Measurements from ENCODE around the gene NPRL2. TPM values are rescaled to one million over a fixed set of nuclear protein-coding genes. Genes with fewer than 3 reads are reported as not detected.

NPRL2 gene
- total RNA-seq, 1 donor from 2014 or later = 20.6 TPM

DNA sequence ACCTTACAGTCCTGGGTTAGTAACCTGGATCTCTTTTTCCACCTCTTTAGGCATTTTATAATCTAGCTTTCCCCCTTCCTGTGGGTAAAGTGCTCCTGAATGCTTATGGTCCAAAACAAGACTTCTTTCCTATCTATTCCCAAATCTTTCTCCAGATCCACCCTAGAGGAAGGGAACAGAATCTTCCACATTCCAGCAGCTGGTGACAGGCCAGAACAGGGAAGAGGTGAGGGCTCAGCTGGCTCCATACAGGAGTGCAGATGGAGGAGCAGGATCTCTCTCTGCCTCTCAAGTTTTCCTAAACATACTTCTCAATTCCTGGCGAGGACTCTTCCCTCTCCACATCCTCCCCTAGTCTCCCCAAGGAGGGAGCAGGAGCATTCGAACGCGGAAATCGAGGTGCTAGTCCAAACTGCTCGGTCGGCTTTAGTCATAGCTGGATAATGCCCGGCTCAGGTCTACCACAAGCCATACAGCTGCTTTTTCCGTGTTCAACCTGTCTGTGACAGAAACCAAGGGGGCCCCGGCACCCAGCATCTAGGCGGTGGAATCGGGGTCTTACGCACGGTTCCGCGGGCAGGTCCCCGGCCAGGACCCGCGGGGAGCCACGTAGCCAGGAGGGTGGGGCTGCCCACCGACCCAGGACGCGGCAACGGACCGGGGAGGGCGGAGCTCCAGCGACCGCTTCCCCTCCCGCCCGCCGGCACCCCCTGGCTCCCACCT lies 14.0 kb downstream of the NPRL2 start:
- intact Hi-C loops (cut with DNase I) = no loop called here
- ATAC-seq = no peak

DNA sequence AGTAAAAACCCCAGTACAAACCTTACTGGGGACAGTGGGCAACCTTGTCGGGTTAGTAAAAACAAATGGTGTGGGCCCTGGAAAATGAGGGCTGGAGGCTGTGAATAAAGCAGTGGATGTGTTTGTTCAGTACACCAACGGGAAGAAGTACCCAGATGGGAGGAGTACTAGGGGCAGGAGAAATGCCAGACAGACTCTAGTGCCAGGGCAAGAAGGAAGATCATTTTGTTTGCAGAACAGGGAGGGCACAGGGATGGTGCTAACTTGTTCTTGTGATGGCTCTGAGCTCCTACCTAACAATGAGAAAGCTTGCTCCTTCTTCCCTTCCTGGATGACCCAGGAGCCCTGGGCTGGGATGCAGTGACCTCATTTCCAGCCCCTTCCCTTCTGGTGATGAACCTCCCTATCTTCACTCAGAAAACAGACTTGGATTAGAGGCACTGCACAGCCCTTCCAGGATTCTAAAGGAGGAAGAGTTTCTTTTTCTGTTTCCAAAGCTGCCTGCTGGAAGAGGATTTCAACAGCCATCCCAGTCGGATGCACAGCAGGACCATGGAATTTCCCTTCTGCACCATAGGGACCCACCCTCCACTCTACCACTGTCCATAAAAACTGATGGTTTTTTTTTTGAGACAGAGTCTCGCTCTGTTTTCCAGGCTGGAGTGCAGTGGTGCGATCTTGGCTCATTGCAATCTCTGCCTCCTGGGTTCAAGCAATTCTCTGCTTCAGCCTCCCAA lies 16.1 kb downstream of the NPRL2 start:
- intact Hi-C loops (cut with DNase I) = no loop called here
- no peak for ATAC-seq
- DNase-seq (ENCODE audit: low spot score) = no peak

More for the DNA sequence above, 14.0 kb downstream of the NPRL2 start:
- no peak for DNase-seq (ENCODE audit: low spot score)

DNA sequence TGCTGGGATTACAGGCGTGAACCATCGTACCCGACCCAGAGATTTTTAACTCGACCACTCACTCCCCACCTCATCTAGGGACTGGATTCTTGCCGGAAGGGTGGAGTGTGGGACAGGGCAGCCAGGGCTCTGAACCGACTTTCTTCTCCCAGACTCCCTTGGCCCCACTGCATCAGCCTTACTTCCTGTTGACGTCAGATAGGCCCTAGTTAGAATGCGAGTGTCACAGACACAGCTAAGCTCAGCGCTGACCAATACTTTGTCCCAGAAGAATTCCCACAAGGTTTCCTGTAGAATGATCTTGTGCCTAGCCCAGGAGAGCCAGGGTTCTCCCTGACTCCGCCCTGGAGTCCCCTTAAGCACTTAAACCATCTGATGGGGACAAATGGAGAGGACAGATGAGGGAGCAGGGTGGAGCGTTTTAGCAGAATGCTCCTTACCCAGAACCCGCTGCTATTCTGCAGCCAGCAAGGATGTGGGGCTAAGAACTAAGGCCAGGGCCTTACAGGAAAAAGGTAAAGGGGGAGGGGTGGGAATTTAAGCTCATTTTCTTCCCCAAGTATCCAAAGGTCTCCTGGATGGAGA lies 16.7 kb downstream of the NPRL2 start:
- peak; percentile 9 for ATAC-seq
- intact Hi-C loops (cut with DNase I) = no loop called here
- DNase-seq (ENCODE audit: low spot score) = peak; percentile 72

DNA sequence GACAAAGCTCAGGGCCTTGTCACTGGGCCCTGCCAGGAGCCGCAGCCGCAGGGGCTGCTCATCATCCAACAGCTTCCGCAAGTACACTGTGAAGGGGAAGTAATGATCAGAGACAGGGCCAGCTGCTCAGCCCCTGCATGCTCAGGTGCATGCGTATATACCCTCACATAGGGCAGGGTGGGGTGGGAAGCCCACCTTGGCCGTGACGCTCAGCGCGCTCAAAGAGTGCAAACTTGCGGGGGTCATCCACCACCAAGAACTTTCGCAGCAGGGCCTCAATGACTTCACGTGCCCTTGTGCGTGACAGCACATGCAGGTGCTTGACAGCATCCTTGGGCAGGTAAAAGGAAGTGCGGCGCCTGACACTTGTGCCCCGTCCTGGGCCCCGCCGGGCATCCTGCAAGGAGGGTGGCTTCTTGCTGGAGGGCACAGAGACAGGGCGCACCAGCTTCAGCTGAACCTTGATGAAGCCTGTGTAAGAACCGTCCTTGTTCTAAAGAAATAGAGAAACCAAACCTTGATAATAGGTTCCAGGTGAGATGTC lies 19.1 kb downstream of the NPRL2 start:
- DNase-seq (ENCODE audit: low spot score) = no peak
- no peak for ATAC-seq
- intact Hi-C loops (cut with DNase I) = no loop called here

DNA sequence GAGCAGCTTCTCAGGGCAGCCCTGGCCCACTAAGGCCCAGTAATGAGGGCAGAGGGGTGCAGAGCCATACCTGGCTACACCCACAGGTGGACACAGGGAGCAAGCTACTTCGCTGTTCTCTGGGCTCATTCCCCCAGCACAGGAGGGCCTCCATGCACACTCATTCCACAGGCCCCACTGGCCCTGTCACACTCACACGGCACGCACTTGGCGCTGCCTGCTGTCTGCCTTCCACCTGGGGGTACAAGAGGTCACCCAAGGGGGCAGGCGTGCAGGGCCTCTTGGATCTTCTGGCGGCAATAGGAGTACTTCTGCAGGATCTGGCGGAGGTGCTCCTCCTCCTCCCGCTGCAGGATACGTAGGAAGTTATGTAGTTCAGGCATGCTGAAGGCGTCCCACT lies 20.2 kb downstream of the NPRL2 start:
- DNase-seq (ENCODE audit: low spot score) = no peak
- no peak for ATAC-seq
- intact Hi-C loops (cut with DNase I) = no loop called here

DNA sequence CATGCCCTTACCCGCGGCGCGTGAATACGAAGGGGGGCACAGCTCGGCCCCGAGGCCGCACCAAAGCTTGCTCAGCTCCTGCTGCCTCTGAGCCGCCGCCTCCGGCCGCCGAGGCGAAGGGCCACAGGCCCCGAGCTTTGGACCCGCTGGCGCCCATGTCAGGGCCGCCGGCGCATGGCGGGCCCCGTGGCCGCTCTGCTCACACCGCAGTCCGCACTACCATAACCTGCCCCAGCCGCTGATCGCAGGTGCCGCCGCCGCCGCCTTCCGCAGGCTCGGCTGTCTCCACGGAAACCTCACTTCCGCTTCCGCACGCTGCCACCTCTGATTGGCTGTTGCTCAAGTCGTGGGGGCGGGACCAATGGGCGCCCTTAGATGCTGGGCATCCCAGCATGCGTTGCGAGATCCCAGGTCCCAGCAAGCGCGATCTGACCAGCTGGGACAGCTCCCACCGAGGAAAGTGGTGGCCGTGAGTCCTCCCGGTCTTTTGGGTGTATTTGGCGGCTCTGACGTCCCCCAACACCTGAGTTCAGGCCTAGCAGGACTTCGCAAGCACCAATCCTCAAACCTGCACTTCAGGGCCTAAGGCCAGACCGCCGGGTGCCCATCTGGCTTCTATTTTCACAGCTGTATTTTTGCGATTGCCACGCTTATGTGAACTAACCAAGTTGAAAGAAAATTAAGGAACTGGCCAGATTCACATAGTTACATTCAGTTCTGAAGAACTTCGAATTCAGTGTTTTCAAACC lies 22.5 kb downstream of the NPRL2 start, which contains the start of gene TUSC2:
Gene TUSC2, minus strand, starts transcription at position 281 of the 749 bp plus-strand sequence. Its CDS starts 124 bp downstream, at position 157.
- ATAC-seq (peak; percentile 91), DNase-seq (ENCODE audit: low spot score) (peak; percentile 98)
- intact Hi-C loops (cut with DNase I) = no loop called here

DNA sequence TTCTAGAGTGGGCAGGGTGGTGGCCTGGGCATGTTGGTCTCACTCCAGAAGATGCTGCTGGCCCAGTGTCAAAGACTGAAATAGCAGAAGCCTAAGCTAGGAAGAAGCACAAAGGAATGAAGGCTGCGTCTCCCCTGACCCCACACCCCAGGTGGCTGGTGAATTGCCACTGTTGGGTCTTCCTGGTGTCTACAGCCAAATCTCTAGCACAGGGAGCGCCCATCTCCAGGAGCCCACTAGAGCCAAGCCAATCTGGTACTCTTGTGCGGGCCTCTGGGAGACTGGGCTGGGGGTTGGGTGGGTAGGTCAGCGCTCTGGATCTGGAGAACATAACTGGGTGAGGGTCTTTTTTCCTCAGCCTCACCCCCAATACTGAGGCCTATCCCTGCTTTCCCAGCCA lies 23.4 kb downstream of the NPRL2 start:
- no peak for DNase-seq (ENCODE audit: low spot score)
- intact Hi-C loops (cut with DNase I) = no loop called here
- ATAC-seq = no peak

DNA sequence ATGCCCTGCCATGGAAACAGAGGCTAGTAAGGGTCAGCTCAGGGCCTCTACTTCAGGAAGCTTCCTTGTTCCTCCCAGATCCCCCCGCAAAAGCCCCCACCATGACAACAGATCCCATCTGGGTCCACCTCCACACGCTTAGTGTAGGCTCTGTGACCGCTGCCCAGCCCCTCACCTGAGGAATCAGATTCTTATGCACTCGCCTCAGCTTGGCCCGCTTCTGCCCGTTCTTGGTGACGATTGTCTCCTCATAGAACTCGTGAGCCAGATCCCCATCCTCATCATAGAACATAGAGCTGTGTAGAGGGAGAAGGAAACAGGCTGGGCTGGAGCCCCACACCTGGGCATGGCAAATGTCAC lies 24.4 kb downstream of the NPRL2 start:
- intact Hi-C loops (cut with DNase I) = no loop called here
- no peak for DNase-seq (ENCODE audit: low spot score)
- ATAC-seq = no peak

DNA sequence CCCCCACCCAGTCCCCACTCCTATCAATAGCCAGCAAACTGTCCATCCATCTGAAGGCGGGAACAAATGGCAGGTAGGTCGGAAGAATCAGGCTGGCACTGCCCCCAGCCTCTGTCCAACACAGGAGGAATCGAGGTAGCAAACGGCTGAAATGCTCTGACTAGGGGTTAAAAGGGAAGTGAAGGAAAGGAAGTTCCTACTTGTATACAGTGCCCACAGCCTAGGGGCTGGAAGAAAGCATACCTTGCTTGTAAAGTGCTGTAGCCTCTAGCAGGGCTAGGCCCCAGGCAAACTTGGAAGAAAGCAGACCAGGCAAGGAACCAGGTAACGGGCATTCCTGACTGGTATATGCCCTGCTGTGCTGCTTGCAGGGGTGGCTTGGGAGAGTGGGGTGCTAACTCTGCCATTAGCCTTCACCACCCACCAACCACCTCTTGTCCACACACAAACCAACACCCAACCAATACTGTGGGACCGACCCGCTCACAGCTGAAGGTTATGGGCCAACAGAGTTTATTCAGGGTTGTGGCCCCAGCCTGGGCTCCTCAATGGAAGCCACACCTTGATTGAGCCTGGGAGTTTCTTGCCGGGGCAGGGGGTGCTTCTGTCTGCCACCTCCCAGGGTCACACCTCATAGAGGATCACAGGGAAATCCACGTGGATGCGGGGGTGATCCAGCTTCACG lies 24.9 kb downstream of the NPRL2 start:
- intact Hi-C loops (cut with DNase I) = no loop called here
- no peak for ATAC-seq
- no peak for DNase-seq (ENCODE audit: low spot score)

DNA sequence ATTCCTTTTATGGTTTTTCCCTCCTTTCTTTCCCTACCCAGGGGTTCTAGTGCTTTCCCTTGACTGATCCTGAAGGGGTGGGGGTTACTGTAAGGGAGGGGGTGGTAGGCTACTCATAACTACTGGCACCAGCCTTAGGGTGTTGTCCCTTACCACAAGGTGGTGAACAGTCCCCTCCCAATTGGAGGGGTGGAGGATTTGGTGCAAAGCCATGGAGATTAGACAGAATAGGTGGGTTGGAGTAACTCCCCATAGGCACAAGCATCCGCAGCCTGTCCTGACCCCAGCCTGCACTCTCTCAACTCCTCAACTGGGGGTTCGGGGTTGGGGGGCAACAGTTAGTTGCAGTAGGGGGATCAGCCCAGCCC lies 25.5 kb downstream of the NPRL2 start:
- DNase-seq (ENCODE audit: low spot score) = no peak
- no peak for ATAC-seq
- intact Hi-C loops (cut with DNase I) = no loop called here

DNA sequence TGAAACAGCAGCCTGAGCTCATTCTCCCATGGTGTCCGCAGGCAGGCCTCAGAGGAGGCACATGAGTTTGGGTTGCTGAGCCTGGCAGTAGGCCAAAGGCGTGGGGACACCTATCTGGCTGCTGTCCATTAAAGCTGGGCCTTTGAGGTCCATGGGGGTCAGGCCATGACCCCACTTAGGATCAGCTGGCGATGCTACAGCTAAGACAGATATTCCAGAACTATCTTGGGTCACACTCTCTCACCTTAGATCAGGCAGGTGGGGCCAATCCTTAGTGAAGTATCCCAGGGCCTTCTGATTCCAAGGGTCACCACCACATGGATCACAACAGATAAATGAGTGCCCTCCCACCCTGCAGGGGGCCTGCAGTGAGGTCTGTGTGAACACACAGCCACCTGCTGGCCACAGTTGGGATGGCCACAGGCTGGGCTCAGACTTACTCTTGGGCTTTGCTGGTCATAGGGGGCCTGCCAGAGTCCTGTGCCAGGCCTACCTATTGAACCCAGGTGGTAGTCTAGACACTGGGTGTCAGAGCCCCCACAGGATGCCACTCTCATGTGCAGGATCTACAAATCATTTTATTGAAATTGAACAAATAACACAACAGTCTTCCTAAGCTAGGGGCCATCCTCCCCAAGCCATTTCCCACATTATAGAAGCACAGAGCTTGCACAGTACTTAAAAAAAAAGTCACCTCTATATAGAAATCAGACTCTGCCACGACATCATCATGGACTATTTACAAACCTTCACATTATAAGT lies 26.0 kb downstream of the NPRL2 start:
- intact Hi-C loops (cut with DNase I) = no loop called here
- peak; percentile 85 for DNase-seq (ENCODE audit: low spot score)
- no peak for ATAC-seq

DNA sequence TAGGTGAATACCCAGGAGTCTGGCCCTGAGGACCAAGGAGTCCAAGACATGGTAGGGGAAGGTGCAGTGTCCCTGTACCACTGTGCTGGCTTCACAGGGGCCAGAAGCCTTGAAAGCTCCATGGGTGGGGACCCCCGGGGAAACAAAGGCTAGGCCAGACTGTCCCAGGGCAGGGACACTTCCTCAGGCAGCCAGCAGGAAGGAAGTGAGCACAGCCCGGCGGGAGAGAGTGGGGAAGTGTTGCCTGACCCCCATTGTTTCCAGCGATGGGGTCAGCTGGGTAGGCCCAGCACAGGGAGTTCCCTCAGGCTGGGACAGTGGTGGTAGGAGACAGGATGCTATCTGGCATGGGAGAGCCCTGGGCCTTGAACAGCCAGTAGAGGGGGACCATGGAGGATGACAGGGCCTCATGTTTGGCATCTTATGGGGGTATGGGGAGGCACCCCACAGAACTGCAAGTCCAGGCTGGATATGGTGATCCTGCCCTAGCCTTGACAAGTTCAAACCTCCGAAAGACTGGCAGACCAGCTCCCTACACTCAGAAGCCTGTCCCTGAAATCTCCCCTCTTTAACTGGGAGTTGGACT lies 26.9 kb downstream of the NPRL2 start:
- DNase-seq (ENCODE audit: low spot score) = no peak
- intact Hi-C loops (cut with DNase I) = no loop called here
- no peak for ATAC-seq

DNA sequence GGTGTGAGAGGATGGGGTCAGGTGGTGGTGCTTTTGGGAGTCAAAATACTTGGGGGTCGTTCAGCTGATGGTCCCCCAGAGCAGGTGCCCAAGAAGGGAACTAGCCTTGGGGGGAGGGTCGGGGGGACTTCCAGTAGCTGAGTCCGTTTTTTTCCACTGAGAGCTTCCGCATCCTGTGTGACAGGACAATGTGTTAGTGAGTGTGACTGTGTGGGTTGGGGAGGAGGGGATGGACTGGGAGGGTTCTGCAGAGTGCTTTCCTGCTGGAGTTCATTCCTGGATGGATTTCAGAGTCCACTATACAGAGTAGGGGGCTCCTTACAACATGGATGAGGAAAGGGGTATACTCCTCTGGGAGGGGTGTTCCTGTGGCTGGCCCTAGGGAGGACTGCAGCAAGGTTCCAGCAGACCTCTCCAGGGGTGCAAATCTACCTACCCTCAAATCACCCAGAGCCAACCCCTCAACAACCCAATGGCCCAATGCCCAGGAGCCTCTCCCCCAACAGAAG lies 27.4 kb downstream of the NPRL2 start:
- intact Hi-C loops (cut with DNase I) = no loop called here
- DNase-seq (ENCODE audit: low spot score) (no peak), ATAC-seq (no peak)

DNA sequence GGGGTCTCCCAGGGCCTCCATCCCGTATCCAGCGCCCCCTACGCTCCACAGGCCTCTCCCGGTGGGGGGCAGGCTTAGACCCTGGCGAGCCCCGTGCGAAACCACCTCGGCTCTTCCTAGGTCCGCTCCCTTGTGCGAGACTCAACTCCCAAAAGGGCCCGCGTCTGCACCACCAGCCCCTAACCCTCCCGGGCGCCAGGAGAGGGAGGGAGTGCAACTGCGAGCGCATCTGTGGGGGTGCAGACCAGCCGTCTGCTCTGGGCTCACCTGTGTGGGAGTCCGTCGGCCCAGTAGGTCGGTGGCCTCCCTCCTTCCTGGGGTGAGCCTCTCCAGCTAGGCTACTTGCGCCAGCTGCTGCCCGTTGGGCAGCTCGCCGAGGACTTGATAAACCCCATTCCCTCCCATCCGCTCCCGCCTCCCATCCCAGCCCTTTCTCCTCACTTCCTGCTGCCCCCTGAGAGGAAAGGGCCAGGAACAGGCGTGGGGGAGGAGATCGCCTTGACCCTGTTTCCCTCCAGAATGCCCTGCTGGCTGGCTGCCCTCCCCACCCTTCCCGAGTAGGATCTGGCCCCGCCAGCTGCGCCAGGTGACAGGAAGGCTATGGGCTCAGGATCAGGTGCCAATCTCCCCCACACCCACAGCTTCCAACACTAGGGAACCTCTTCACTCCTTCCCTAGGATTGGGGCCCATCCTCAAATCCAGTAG lies 28.0 kb downstream of the NPRL2 start, which contains the start of gene HYAL2:
Gene HYAL2, minus strand, starts transcription at position 360 of the 706 bp plus-strand sequence. CDS start 2,256 bp downstream, outside the sequence.
- ATAC-seq (peak; percentile 8), DNase-seq (ENCODE audit: low spot score) (peak; percentile 81)
- intact Hi-C loops (cut with DNase I) = no loop called here

DNA sequence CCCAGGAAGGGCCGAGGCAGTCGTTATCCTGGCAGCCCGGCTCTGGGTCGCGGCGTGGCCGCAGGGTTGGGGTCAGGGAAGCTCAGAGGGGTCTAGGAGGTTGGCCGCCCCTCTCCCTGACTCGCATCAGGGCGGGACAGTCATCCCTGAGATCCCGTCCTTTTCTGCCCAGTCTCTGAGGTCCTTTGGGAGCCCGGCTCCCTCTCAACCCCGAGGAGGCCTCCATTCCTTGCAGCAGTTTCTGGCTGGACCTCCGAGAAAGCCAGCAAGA lies 28.5 kb downstream of the NPRL2 start:
- ATAC-seq = no peak
- intact Hi-C loops (cut with DNase I) = no loop called here

DNA sequence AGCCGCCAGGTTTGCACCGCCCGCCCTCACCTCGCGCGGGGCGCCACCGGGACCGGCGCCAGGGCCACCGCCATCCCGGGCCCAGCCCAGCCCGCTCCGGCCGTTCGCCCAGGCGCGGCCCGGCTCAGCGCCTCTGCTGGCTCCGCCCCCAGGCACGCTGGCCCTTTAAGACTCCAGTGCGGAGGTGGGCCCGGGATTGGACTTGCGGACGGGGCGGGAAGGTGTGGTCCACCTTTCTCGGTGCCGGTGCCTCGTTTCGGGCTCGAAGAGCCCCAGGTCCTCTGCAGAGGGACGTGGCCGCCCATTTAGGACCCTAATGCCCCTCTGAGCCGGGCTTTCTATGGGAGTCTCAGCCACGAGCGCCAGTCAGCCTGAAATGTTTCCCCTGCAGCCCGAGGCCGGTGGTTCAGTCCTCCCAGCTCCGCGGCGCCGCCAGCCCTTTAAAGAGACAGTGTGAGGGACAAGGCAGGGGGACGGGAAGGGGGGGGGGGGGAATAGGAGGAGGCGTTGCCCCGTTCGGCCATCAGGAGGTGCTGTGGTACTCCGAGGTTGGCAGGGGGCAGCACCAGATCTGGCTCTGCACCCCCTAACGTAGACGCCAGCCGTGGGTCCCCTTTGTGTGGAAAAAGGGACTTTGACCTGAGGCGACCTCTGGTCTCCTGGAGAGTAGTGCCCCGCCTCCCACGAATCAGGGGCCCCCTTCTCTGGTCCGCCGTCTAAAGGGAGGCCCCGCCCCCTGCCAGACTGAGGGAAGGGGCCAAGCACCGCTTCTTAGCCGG lies 29.1 kb downstream of the NPRL2 start:
- intact Hi-C loops (cut with DNase I) = no loop called here
- ATAC-seq (peak; percentile 84), DNase-seq (ENCODE audit: low spot score) (peak; percentile 93)

More for the DNA sequence above, 28.5 kb downstream of the NPRL2 start:
- no peak for DNase-seq (ENCODE audit: low spot score)
